Measurements from ENCODE around the gene KANSL1. TPM values are rescaled to one million over a fixed set of nuclear protein-coding genes. Genes with fewer than 3 reads are reported as not detected.

The KANSL1 gene
- total RNA-seq, 2 donors from 2014 or later, result 86.5 to 102 TPM

GRCh38 chr17:46071796-46072195 is 121.4 kb downstream of the KANSL1 start:
- H3K36me3 ChIP-seq, result peaks cover 5% of the 10 kb centered on the region
- no peak for DNase-seq (ENCODE audit: low spot score)
- no peak overlapping the region for H3K27ac ChIP-seq
- H3K4me3 ChIP-seq, result no peak overlapping the region
- no peak for TF ChIP-seq CTCF (IDR thresholded peaks at IDR 0.05)
- no peak for ATAC-seq (ENCODE audit: insufficient number of reproducible peaks, low FRiP score, low read depth)
- H3K4me1 ChIP-seq (ENCODE audit: control insufficient read depth in 1 of 2, low read depth in 2 of 2), result peaks cover 11 to 12% of the 10 kb centered on the region in 2 donors
- no peaks in the 10 kb centered on the region for H3K27me3 ChIP-seq (replicated peaks; ENCODE audit: insufficient read depth)
- H3K9me3 ChIP-seq, result no peaks in the 10 kb centered on the region

- DNase-seq (ENCODE audit: low spot score) (no peak), ATAC-seq (ENCODE audit: insufficient number of reproducible peaks, low FRiP score, low read depth) (no peak)
- no peaks in the 10 kb centered on the region for H3K27me3 ChIP-seq (replicated peaks; ENCODE audit: insufficient read depth)
- H3K4me1 ChIP-seq (ENCODE audit: control insufficient read depth in 1 of 2, low read depth in 2 of 2), result peaks cover 0 to 6% of the 10 kb centered on the region in 2 donors
- no peak overlapping the region for H3K4me3 ChIP-seq
- peaks cover 25% of the 10 kb centered on the region for H3K36me3 ChIP-seq
- no peaks in the 10 kb centered on the region for H3K9me3 ChIP-seq
- no peak overlapping the region for H3K27ac ChIP-seq
- no peak for TF ChIP-seq CTCF (IDR thresholded peaks at IDR 0.05)
Observed at GRCh38 chr17:46064460-46064859, 128.8 kb downstream of the KANSL1 start.

- no peak for DNase-seq (ENCODE audit: low spot score)
- no peaks in the 10 kb centered on the region for H3K9me3 ChIP-seq
- H3K4me1 ChIP-seq (ENCODE audit: control insufficient read depth in 1 of 2, low read depth in 2 of 2), result peaks cover 0 to 6% of the 10 kb centered on the region in 2 donors
- ATAC-seq (ENCODE audit: insufficient number of reproducible peaks, low FRiP score, low read depth), result no peak
- H3K27ac ChIP-seq, result no peak overlapping the region
- H3K27me3 ChIP-seq (replicated peaks; ENCODE audit: insufficient read depth), result no peaks in the 10 kb centered on the region
- peaks cover 25% of the 10 kb centered on the region for H3K36me3 ChIP-seq
- no peak for TF ChIP-seq CTCF (IDR thresholded peaks at IDR 0.05)
- no peak overlapping the region for H3K4me3 ChIP-seq
Observed at GRCh38 chr17:46063241-46063640, 130.0 kb downstream of the KANSL1 start.

- H3K4me3 ChIP-seq, result no peak overlapping the region
- H3K27me3 ChIP-seq (replicated peaks; ENCODE audit: insufficient read depth), result no peaks in the 10 kb centered on the region
- no peak overlapping the region for H3K27ac ChIP-seq
- DNase-seq (ENCODE audit: low spot score) (no peak), ATAC-seq (ENCODE audit: insufficient number of reproducible peaks, low FRiP score, low read depth) (no peak)
- no peaks in the 10 kb centered on the region for H3K9me3 ChIP-seq
- TF ChIP-seq CTCF (IDR thresholded peaks at IDR 0.05), result no peak
- H3K4me1 ChIP-seq (ENCODE audit: control insufficient read depth in 1 of 2, low read depth in 2 of 2), result peaks cover 6 to 9% of the 10 kb centered on the region in 2 donors
- H3K36me3 ChIP-seq, result peaks cover 17% of the 10 kb centered on the region
Observed at GRCh38 chr17:46061435-46061834, 131.8 kb downstream of the KANSL1 start.

- H3K4me3 ChIP-seq, result no peak overlapping the region
- TF ChIP-seq CTCF (IDR thresholded peaks at IDR 0.05), result no peak
- peaks cover 6 to 9% of the 10 kb centered on the region in 2 donors for H3K4me1 ChIP-seq (ENCODE audit: control insufficient read depth in 1 of 2, low read depth in 2 of 2)
- no peak for DNase-seq (ENCODE audit: low spot score)
- no peak overlapping the region for H3K27ac ChIP-seq
- no peaks in the 10 kb centered on the region for H3K27me3 ChIP-seq (replicated peaks; ENCODE audit: insufficient read depth)
- H3K9me3 ChIP-seq, result no peaks in the 10 kb centered on the region
- no peak for ATAC-seq (ENCODE audit: insufficient number of reproducible peaks, low FRiP score, low read depth)
- H3K36me3 ChIP-seq, result peaks cover 10% of the 10 kb centered on the region
Observed at GRCh38 chr17:46060461-46060860, 132.8 kb downstream of the KANSL1 start.

All from thoracic aorta (tissue), 2 donors.